ENCODE data around the gene RPRD1A.
A peak's percentile ranks its signal among the peaks of the same experiment; 100 is the strongest.
"Not testable (repeated sequence)": the region's sequence is repeated elsewhere in the genome, so short reads cannot be mapped to it uniquely, and the experiment has no call there.

Gene RPRD1A

GRCh38 chr18:35969676-35970075 is 97.7 kb downstream of the RPRD1A start:
- DNase-seq (ENCODE audit: low spot score): no peak

GRCh38 chr18:35968278-35968880 is 99.0 kb downstream of the RPRD1A start:
- no peak for DNase-seq (ENCODE audit: low spot score)

GRCh38 chr18:35967866-35968265 is 99.5 kb downstream of the RPRD1A start:
- not testable (repeated sequence) for DNase-seq (ENCODE audit: low spot score)

- DNase-seq (ENCODE audit: low spot score): no peak
Observed at GRCh38 chr18:35964319-35964718, 103.0 kb downstream of the RPRD1A start.

- DNase-seq (ENCODE audit: low spot score): no peak
Observed at GRCh38 chr18:35962320-35962719, 105.0 kb downstream of the RPRD1A start.

- DNase-seq (ENCODE audit: low spot score): no peak
Observed at GRCh38 chr18:35956226-35956625, 111.1 kb downstream of the RPRD1A start.

- no peak for DNase-seq (ENCODE audit: low spot score)
Observed at GRCh38 chr18:35953688-35954087, 113.7 kb downstream of the RPRD1A start.

- no peak for DNase-seq (ENCODE audit: low spot score)
Observed at GRCh38 chr18:35950628-35950982, 116.8 kb downstream of the RPRD1A start.

- DNase-seq (ENCODE audit: low spot score): peak; percentile 81
Observed at GRCh38 chr18:35949903-35950627, 117.3 kb downstream of the RPRD1A start.

GRCh38 chr18:35949090-35949489 is 118.3 kb downstream of the RPRD1A start:
- DNase-seq (ENCODE audit: low spot score): no peak

- DNase-seq (ENCODE audit: low spot score): no peak
Observed at GRCh38 chr18:35948080-35948479, 119.3 kb downstream of the RPRD1A start.

GRCh38 chr18:35942661-35943060 is 124.7 kb downstream of the RPRD1A start:
- no peak for DNase-seq (ENCODE audit: low spot score)

GRCh38 chr18:35942133-35942532 is 125.2 kb downstream of the RPRD1A start:
- no peak for DNase-seq (ENCODE audit: low spot score)

- DNase-seq (ENCODE audit: low spot score): no peak
Observed at GRCh38 chr18:35941299-35941698, 126.1 kb downstream of the RPRD1A start.
